SU-DHL-6 (cell line): Measurements from ENCODE around the gene STK32B.

Source experiments
- CTCF ChIP-seq: fragments of 200-600 bp; sonication (generic); IDR thresholded peaks from one replicate; pipeline ENCODE4 v1.5.1; 2017; ENCODE audit warnings: antibody characterized with exemption, mild to moderate bottlenecking, low read length, moderate library complexity; ENCODE audit not compliant: insufficient read depth, poor library complexity, severe bottlenecking
- EZH2phosphoT487 ChIP-seq: fragments of 200-600 bp; sonication (generic), shearing (Covaris generic); conservative IDR thresholded peaks from 2 replicates; pipeline ENCODE4 v1.6.1; 2018; ENCODE audit warnings: mild to moderate bottlenecking, antibody characterized with exemption, low read length, moderate library complexity, mixed read lengths

GRCh38 chr4:5373327-5373726, 322.0 kb downstream of the STK32B start:
- TF ChIP-seq CTCF (no peak), EZH2phosphoT487 (no peak)
